K562 (cell line): ENCODE results near the gene PTGER3. TPM values are rescaled to one million over a fixed set of nuclear protein-coding genes. Genes with fewer than 3 reads are reported as not detected.

Source experiments
- CEBPZ ChIP-seq: fragments of 150-350 bp; IDR thresholded peaks from 2 replicates; pipeline ENCODE4 v1.6.1; 2014; ENCODE audit warnings: low read depth, mild to moderate bottlenecking, low read length, borderline replicate concordance
- CHD2 ChIP-seq: IDR thresholded peaks from 2 replicates; pipeline ENCODE4 v1.6.1; 2011; ENCODE audit warnings: low read depth, low read length
- FOSL1 ChIP-seq: fragments of 200-800 bp; sonication (Bioruptor generic); conservative IDR thresholded peaks from 2 replicates; pipeline ENCODE4 v1.6.1; 2016; ENCODE audit warnings: missing genetic modification characterization, missing compliant biosample characterization
- MCM5 ChIP-seq: fragments of 450-650 bp; IDR thresholded peaks from 2 replicates; pipeline ENCODE4 v1.6.1; 2016; ENCODE audit warnings: low read depth
- NFATC3 ChIP-seq: fragments of 450-650 bp; IDR thresholded peaks from 2 replicates; pipeline ENCODE4 v1.6.1; 2017; ENCODE audit warnings: mild to moderate bottlenecking
- OTX1 ChIP-seq: fragments of 450-650 bp; formaldehyde crosslinking; IDR thresholded peaks from 2 replicates; pipeline ENCODE4 v1.4.0; 2022; ENCODE audit warnings: mild to moderate bottlenecking
- PCBP2 ChIP-seq: fragments of 200-400 bp; formaldehyde crosslinking; IDR thresholded peaks from 2 replicates; pipeline ENCODE4 v1.6.1; 2018; ENCODE audit warnings: low read length, low read depth, mild to moderate bottlenecking, moderate library complexity; ENCODE audit not compliant: poor library complexity, severe bottlenecking
- RBBP5 ChIP-seq: fragments of 200-600 bp; sonication (generic); IDR thresholded peaks from 2 replicates; pipeline ENCODE4 v1.6.1; 2012; ENCODE audit warnings: borderline replicate concordance, mild to moderate bottlenecking, low read length, control low read depth, inconsistent platforms; ENCODE audit not compliant: insufficient read depth, poor library complexity, severe bottlenecking
- RNF219 ChIP-seq: fragments of 250-450 bp; sonication (Bioruptor Pico); IDR thresholded peaks from 2 replicates; pipeline ENCODE4 v1.5.0; 2022; ENCODE audit warnings: mild to moderate bottlenecking
- SMAD2 ChIP-seq: fragments of 150-350 bp; IDR thresholded peaks from 2 replicates; pipeline ENCODE4 v1.6.1; 2014; ENCODE audit warnings: low read depth, mild to moderate bottlenecking, low read length
- SREBF1 ChIP-seq: fragments of 150-350 bp; IDR thresholded peaks from 2 replicates; pipeline ENCODE4 v1.6.1; 2014; ENCODE audit warnings: antibody characterized with exemption, low read depth, low read length, borderline replicate concordance
- ZBTB12 ChIP-seq: fragments of 250-450 bp; sonication (Bioruptor Pico); IDR thresholded peaks from 2 replicates; pipeline ENCODE4 v1.4.0; 2020
- ZC3H4 ChIP-seq: sonication (generic); formaldehyde crosslinking; IDR thresholded peaks from 2 replicates; pipeline ENCODE4 v1.9.0; 2021; ENCODE audit warnings: missing genetic modification reagents, borderline replicate concordance
- ZSCAN29 ChIP-seq: fragments of 450-650 bp; IDR thresholded peaks from 2 replicates; pipeline ENCODE4 v1.6.1; 2017
- polyA plus RNA-seq, 8 experiments: library from polyadenylated mRNA; depleted of rRNA in 4 of 8; stranded (reverse) in 5 of 8; unstranded in 3 of 8; fragments of >200 nt; fragmentation: Nextera tagmentation in 2 of 8; fragmentation: Illumina TruSeq in 1 of 8; extraction: Ambion mirVana in 2 of 8; extraction: Trizol in 1 of 8; gene quantifications; 2 replicates each; pipeline versions ENCODE4 v1.2.1 to v1.2.3, GENCODE V29; 2011 to 2014; ENCODE audit warnings: inconsistent platforms in 1 of 8, missing spikeins in 1 of 8
- total RNA-seq, 7 experiments: library from RNA; depleted of rRNA in 6 of 7; stranded (reverse); fragments of >200 nt in 6 of 7; fragmentation: Illumina TruSeq in 2 of 7; extraction: Trizol in 2 of 7; gene quantifications; 2 replicates each; pipeline versions ENCODE4 v1.2.1 to v1.2.3, GENCODE V29; 2011 to 2021; ENCODE audit warnings: low replicate concordance in 1 of 7
- TF ChIP-seq, protein P1 (sequence below): sonication (generic); formaldehyde crosslinking; IDR thresholded peaks from 2 replicates; pipeline ENCODE4 v1.8.0; 2022; ENCODE audit warnings: missing genetic modification reagents, mild to moderate bottlenecking, borderline replicate concordance

PTGER3 gene
- total and polyA plus RNA-seq, 9 of the 15 experiments (the other 6 are each of a cell fraction or from before 2014, with no cell fraction given): 3.8 to 28.5 (median 14.2) TPM

- TF ChIP-seq ZBTB12 (no peak), SMAD2 (no peak), RNF219 (CRISPR knock-in tag) (no peak), MCM5 (no peak), SREBF1 (no peak), ZC3H4 (CRISPR knock-in tag) (no peak), RBBP5 (peak; percentile 85), FOSL1 (tag) (peak; percentile 52), ZSCAN29 (no peak), CEBPZ (no peak), OTX1 (no peak), NFATC3 (peak; percentile 62), CHD2 (no peak), PCBP2 (no peak)
- TF ChIP-seq, protein P1, sequence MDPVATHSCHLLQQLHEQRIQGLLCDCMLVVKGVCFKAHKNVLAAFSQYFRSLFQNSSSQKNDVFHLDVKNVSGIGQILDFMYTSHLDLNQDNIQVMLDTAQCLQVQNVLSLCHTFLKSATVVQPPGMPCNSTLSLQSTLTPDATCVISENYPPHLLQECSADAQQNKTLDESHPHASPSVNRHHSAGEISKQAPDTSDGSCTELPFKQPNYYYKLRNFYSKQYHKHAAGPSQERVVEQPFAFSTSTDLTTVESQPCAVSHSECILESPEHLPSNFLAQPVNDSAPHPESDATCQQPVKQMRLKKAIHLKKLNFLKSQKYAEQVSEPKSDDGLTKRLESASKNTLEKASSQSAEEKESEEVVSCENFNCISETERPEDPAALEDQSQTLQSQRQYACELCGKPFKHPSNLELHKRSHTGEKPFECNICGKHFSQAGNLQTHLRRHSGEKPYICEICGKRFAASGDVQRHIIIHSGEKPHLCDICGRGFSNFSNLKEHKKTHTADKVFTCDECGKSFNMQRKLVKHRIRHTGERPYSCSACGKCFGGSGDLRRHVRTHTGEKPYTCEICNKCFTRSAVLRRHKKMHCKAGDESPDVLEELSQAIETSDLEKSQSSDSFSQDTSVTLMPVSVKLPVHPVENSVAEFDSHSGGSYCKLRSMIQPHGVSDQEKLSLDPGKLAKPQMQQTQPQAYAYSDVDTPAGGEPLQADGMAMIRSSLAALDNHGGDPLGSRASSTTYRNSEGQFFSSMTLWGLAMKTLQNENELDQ (CRISPR knock-in tag): 0 out of 2 replicates have a peak, but pooled peaks have one; percentile 37
Observed at GRCh38 chr1:71080739-71081696, 33.4 kb upstream of the PTGER3 start, which contains the start of gene ZRANB2 (continued).
